Measurements from ENCODE around the gene HRAS.

DNA sequence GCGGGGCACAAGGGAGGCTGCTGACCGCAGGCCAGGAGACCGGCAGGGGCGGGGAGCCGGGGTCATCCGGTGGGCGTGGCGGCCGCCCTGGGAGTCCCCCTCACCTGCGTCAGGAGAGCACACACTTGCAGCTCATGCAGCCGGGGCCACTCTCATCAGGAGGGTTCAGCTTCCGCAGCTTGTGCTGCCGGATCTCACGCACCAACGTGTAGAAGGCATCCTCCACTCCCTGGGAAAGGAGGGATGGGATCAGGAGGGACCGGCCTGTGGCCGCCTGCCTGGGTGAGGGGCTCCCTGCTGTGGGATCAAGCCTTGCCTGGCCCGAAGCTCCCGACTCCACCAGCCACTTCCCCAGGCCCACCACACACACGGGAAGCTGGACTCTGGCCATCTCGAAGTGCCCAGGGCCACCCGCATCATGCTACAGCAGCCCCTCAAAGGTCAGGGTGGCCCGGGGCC is 2.8 kb downstream of the HRAS start:
- TF ChIP-seq, protein P1, sequence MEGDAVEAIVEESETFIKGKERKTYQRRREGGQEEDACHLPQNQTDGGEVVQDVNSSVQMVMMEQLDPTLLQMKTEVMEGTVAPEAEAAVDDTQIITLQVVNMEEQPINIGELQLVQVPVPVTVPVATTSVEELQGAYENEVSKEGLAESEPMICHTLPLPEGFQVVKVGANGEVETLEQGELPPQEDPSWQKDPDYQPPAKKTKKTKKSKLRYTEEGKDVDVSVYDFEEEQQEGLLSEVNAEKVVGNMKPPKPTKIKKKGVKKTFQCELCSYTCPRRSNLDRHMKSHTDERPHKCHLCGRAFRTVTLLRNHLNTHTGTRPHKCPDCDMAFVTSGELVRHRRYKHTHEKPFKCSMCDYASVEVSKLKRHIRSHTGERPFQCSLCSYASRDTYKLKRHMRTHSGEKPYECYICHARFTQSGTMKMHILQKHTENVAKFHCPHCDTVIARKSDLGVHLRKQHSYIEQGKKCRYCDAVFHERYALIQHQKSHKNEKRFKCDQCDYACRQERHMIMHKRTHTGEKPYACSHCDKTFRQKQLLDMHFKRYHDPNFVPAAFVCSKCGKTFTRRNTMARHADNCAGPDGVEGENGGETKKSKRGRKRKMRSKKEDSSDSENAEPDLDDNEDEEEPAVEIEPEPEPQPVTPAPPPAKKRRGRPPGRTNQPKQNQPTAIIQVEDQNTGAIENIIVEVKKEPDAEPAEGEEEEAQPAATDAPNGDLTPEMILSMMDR (IDR thresholded peaks at IDR 0.05 in 8 of 11, conservative IDR thresholded peaks at IDR 0.05 in 3 of 11) = no peak
- no peak for TF ChIP-seq POLR2A (IDR thresholded peaks at IDR 0.05)

Measured in spleen (tissue), 7 donors.